Brain microvascular endothelial cell (primary cell): ENCODE measurements around the gene SRBD1.

ENCODE experiments used
- DNase-seq: peaks from one replicate; pipeline ENCODE4 v3.0.0-alpha.2; 2020
- H3K27ac ChIP-seq: fragments of 250-450 bp; sonication (Bioruptor Pico); 2 replicates; pipeline ENCODE4 v1.5.1; 2020; ENCODE audit warnings: mild to moderate bottlenecking, moderate library complexity
- H3K27me3 ChIP-seq: fragments of 250-450 bp; sonication (Bioruptor Pico); replicated peaks from 2 replicates; pipeline ENCODE4 v1.5.1; 2020; ENCODE audit warnings: mild to moderate bottlenecking
- H3K36me3 ChIP-seq: fragments of 250-450 bp; sonication (Bioruptor Pico); replicated peaks from 2 replicates; pipeline ENCODE4 v1.5.1; 2020; ENCODE audit warnings: mild to moderate bottlenecking
- H3K4me3 ChIP-seq: 2 replicates; pipeline ENCODE4 v1.5.1; 2011; ENCODE audit warnings: low read depth, mild to moderate bottlenecking, control low read depth, low read length, moderate library complexity
- CTCF ChIP-seq: IDR thresholded peaks from 2 replicates; pipeline ENCODE4 v1.5.1; 2011; ENCODE audit warnings: low read depth, mild to moderate bottlenecking, moderate library complexity, low read length, control low read depth, inconsistent platforms; ENCODE audit errors: missing control alignments
- in situ Hi-C: cut with HindIII; loops from 2 replicates; pipeline ENCODE4 v1.10.0; 2017; ENCODE audit warnings: low sequenced_read_pairs, low pct_ligation_motif_present

The SRBD1 gene

GRCh38 chr2:45602624-45603023, 8.4 kb downstream of the SRBD1 start:
- no peak overlapping the region for H3K27ac ChIP-seq
- H3K4me3 ChIP-seq, result no peak overlapping the region
- TF ChIP-seq CTCF, result no peak
- no peaks in the 10 kb centered on the region for H3K27me3 ChIP-seq
- DNase-seq, result no peak
- in situ Hi-C loops, result no loop called here
- H3K36me3 ChIP-seq, result peaks cover 14% of the 10 kb centered on the region

DNA sequence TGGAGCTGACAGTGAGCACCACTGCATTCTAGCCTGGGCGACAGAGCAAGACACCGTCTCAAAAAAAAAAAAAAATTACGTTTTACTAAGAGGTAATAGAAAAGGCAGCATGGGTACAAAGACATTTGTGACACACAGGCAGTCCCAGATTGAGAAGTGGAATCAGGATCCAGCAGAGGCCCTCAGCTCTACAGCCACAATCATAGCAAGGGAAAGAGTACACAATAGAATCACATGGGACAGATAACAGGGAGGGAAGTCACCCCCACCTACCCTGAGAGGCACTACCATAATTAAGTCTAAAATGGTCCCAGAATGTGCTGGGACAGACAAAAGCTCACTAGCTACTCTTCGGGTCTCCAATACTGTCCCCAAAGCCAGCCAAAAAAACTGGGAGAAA, 12.5 kb downstream of the SRBD1 start:
- Histone ChIP-seq H3K27me3 (no peaks in the 10 kb centered on the region), H3K36me3 (peaks cover 11% of the 10 kb centered on the region), H3K27ac (no peak overlapping the region), H3K4me3 (no peak overlapping the region)
- DNase-seq, result no peak
- in situ Hi-C loops, result no loop called here
- no peak for TF ChIP-seq CTCF

- in situ Hi-C loops, result no loop called here
These were observed 14.3 kb downstream of the SRBD1 start for GRCh38 chr2:45596761-45597160.

GRCh38 chr2:45595721-45596435, 15.2 kb downstream of the SRBD1 start:
- Histone ChIP-seq H3K4me3 (no peak overlapping the region), H3K36me3 (peaks cover 6% of the 10 kb centered on the region), H3K27me3 (no peaks in the 10 kb centered on the region), H3K27ac (no peak overlapping the region)
- in situ Hi-C loops, result no loop called here
- no peak for TF ChIP-seq CTCF
- DNase-seq, result peak; percentile 31

More at GRCh38 chr2:45596761-45597160, 14.3 kb downstream of the SRBD1 start:
- no peak overlapping the region for H3K27ac ChIP-seq
- H3K27me3 ChIP-seq, result no peaks in the 10 kb centered on the region
- no peak for DNase-seq
- no peak overlapping the region for H3K4me3 ChIP-seq
- TF ChIP-seq CTCF, result no peak
- peaks cover 11% of the 10 kb centered on the region for H3K36me3 ChIP-seq

DNA sequence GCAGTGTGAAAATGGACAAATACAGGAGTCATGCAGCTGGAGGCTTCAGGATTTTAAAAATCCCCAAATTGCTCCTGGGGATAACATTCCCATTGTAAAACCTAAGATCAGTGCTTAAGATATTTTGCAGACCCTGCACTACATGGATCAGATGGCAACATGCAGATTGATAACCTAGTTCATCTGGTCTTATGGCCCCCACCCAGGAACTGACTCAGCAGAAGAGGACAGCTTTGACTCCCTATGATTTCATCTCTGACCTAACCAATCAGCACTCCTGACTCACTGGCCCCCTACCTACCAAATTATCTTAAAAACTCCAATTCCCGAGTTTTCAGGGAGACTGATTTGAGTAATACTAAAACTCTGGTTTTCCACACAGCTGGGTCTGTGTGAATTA, 20.0 kb downstream of the SRBD1 start:
- in situ Hi-C loops, result no loop called here

More for the DNA sequence above, 20.0 kb downstream of the SRBD1 start:
- TF ChIP-seq CTCF, result no peak
- no peak for DNase-seq
- no peaks in the 10 kb centered on the region for H3K27me3 ChIP-seq
- no peaks in the 10 kb centered on the region for H3K36me3 ChIP-seq
- no peak overlapping the region for H3K4me3 ChIP-seq
- H3K27ac ChIP-seq, result no peak overlapping the region
